SK-N-SH (cell line): ENCODE measurements around the gene CALD1.

ENCODE experiments used
- FOSL2 ChIP-seq: IDR thresholded peaks from 2 replicates; pipeline ENCODE4 v1.4.0; 2012; ENCODE audit warnings: low read depth, mild to moderate bottlenecking, moderate library complexity, borderline replicate concordance
- JUND ChIP-seq: IDR thresholded peaks from 2 replicates; pipeline ENCODE4 v1.4.0; 2012
- NFIC ChIP-seq: IDR thresholded peaks from 2 replicates; pipeline ENCODE4 v1.4.0; 2012; ENCODE audit warnings: borderline replicate concordance
- POLR2AphosphoS5 ChIP-seq: IDR thresholded peaks from 2 replicates; pipeline ENCODE4 v1.6.1; 2012; ENCODE audit warnings: low read depth, low read length
- RAD21 ChIP-seq: IDR thresholded peaks from 2 replicates; pipeline ENCODE4 v1.6.1; 2012; ENCODE audit warnings: mild to moderate bottlenecking, low read length
- RCOR1 ChIP-seq: fragments of 150-350 bp; IDR thresholded peaks from 2 replicates; pipeline ENCODE4 v1.6.1; 2017; ENCODE audit warnings: antibody characterized with exemption, low read length
- SMC3 ChIP-seq: IDR thresholded peaks from 2 replicates; pipeline ENCODE4 v1.6.1; 2012; ENCODE audit warnings: low read depth, low read length, improper control_type of control experiment
- TF ChIP-seq, protein P1 (sequence below): IDR thresholded peaks from 2 replicates; pipeline ENCODE4 v1.4.0; 2012; ENCODE audit warnings: low read depth, borderline replicate concordance
- TF ChIP-seq, protein P2 (sequence below): fragments of 200-600 bp; sonication (generic); IDR thresholded peaks from 2 replicates; pipeline ENCODE4 v1.6.1; 2017; ENCODE audit warnings: antibody characterized with exemption, mild to moderate bottlenecking, moderate library complexity
- TF ChIP-seq, protein P3 (sequence below): IDR thresholded peaks from 2 replicates; pipeline ENCODE4 v1.4.0; 2012; ENCODE audit warnings: low read depth

DNA sequence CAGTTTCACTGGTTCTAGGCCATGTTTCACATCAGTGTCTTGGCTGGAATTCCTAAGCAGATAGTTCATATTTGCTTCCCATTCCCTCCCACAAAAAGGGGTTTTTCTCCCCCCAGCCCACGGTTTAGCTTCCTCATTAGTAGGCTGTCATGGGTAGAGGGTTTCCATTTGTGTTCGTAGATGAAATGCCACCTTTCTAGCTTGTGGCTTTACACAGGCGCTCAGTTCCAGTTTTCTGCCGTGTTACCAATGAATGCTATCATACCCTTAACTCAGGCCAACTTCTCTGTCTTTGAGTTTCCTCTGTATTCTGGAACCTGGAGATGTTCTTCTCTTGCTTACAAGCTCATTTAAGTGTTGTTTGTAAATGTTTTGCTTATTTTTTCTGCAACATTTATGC is 26.8 kb downstream of the CALD1 start:
- TF ChIP-seq, protein P1, sequence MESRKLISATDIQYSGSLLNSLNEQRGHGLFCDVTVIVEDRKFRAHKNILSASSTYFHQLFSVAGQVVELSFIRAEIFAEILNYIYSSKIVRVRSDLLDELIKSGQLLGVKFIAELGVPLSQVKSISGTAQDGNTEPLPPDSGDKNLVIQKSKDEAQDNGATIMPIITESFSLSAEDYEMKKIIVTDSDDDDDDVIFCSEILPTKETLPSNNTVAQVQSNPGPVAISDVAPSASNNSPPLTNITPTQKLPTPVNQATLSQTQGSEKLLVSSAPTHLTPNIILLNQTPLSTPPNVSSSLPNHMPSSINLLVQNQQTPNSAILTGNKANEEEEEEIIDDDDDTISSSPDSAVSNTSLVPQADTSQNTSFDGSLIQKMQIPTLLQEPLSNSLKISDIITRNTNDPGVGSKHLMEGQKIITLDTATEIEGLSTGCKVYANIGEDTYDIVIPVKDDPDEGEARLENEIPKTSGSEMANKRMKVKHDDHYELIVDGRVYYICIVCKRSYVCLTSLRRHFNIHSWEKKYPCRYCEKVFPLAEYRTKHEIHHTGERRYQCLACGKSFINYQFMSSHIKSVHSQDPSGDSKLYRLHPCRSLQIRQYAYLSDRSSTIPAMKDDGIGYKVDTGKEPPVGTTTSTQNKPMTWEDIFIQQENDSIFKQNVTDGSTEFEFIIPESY = no peak
- TF ChIP-seq, protein P2, sequence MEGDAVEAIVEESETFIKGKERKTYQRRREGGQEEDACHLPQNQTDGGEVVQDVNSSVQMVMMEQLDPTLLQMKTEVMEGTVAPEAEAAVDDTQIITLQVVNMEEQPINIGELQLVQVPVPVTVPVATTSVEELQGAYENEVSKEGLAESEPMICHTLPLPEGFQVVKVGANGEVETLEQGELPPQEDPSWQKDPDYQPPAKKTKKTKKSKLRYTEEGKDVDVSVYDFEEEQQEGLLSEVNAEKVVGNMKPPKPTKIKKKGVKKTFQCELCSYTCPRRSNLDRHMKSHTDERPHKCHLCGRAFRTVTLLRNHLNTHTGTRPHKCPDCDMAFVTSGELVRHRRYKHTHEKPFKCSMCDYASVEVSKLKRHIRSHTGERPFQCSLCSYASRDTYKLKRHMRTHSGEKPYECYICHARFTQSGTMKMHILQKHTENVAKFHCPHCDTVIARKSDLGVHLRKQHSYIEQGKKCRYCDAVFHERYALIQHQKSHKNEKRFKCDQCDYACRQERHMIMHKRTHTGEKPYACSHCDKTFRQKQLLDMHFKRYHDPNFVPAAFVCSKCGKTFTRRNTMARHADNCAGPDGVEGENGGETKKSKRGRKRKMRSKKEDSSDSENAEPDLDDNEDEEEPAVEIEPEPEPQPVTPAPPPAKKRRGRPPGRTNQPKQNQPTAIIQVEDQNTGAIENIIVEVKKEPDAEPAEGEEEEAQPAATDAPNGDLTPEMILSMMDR = no peak
- no peak for TF ChIP-seq RAD21
- TF ChIP-seq POLR2AphosphoS5 = no peak
- TF ChIP-seq, protein P3, sequence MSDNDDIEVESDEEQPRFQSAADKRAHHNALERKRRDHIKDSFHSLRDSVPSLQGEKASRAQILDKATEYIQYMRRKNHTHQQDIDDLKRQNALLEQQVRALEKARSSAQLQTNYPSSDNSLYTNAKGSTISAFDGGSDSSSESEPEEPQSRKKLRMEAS = no peak
- TF ChIP-seq NFIC = no peak
- no peak for TF ChIP-seq FOSL2
- TF ChIP-seq SMC3 = no peak
- TF ChIP-seq RCOR1 = no peak
- no peak for TF ChIP-seq JUND
